Erythroblast (primary cell): Measurements from ENCODE around the gene CDH6.

Experiments
- GATA1 ChIP-seq: IDR thresholded peaks from 2 replicates; pipeline ENCODE4 v1.6.1; 2011; ENCODE audit warnings: low read depth, mild to moderate bottlenecking, control low read depth, low read length, moderate library complexity
- POLR2A ChIP-seq: IDR thresholded peaks from 2 replicates; pipeline ENCODE4 v1.6.1; 2011; ENCODE audit warnings: mild to moderate bottlenecking, low read length

DNA sequence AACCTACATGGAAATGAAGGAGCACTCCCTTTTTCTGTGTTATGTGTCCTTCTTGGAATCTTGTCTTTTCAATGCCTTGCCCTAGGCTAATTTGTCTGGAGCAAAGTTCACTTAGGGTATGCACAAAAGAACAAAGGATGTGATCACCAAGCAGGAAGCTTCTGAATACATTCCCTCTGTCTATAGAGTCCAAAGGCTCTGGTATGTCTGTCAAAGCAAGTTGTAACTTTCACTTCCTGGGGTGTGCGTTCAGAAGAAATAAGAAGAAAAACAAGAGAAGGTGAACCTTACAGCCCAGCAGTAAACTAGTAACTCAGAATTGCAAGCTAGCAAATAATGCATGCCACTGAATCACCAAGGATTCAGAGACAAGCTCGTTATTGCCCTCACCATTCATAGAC is 31.7 kb upstream of the CDH6 start:
- no peak for TF ChIP-seq POLR2A
- no peak for TF ChIP-seq GATA1
